GM10847 (cell line): Measurements from ENCODE around the gene HCN3.

ENCODE experiments used
- POLR2A ChIP-seq: IDR thresholded peaks from 2 replicates; pipeline ENCODE4 v1.6.1; 2011; ENCODE audit not compliant: insufficient read length; ENCODE audit errors: extremely low read depth

The HCN3 gene

DNA sequence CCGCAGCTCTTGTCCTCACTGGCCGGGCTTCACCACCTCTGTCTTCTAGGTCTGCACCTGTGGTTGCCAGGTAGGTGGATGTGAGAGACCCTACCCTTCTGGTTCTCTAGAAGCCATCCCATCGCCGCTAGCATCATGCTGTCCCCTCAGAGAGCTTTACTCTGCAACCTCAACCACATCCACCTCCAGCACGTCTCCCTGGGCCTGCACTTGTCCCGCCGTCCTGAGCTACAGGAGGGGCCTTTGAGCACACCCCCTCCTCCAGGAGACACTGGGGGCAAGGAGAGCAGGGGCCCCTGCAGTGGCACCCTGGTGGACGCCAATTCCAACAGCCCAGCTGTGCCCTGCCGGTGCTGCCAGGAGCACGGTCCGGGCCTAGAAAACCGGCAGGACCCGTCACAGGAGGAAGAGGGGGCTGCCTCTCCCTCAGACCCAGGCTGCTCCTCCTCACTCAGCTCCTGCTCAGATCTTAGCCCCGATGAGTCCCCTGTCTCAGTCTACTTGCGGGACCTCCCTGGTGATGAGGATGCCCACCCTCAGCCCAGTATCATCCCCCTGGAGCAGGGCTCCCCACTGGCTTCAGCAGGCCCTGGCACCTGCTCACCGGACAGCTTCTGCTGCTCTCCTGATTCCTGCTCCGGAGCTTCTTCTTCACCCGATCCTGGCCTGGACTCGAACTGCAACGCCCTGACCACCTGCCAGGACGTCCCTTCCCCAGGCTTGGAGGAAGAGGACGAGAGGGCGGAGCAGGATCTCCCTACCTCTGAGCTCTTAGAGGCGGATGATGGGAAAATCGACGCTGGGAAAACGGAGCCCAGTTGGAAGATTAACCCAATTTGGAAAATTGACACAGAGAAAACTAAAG, 44.6 kb downstream of the HCN3 start:
- no peak for TF ChIP-seq POLR2A

DNA sequence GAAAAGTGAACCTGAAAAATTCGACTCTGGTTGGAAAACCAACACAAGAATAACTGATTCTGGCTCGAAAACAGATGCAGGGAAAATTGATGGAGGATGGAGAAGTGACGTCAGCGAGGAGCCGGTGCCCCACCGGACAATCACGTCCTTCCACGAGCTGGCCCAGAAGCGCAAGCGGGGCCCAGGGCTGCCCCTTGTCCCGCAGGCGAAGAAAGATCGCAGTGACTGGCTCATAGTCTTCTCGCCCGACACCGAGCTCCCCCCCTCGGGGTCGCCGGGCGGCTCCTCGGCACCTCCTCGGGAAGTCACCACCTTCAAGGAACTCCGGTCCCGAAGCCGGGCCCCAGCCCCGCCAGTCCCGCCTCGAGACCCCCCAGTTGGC, 45.3 kb downstream of the HCN3 start:
- TF ChIP-seq POLR2A, result no peak

DNA sequence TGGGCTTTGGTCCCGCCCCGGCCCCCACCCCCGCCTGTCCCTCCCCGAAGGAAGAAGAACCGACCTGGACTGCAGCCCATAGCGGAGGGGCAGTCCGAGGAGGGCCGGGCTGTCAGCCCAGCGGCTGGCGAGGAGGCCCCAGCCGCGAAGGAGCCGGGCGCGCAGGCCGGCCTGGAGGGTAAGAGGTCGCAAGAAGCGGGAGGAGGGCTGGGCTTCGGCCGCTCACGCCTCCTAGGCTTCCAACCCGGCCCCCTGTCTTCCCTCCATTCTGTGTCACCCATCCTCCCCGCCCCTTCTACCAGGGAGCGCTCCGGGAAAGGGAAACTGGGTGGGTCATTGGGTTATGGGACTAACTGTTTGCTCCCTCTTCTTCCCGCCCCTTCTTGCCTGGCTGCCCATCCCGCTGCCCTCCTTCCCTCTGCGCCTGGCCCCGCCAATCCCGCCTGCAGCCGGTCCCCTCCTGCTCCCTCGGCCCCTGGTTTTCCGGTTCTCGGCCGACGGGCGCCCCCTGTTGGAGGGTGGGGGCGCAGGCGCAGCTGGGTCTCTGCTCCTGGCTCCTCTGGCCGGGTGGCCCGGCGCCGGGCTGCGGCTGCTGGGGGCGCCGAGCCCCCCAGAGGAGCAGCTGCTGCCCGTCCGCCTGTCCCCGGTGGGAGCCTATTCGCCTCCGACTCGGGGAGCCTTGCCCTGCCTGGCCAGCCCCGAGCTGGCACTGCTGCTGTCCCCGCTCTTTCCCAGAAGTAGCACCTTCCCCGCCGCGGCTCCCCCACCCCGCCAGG, 45.9 kb downstream of the HCN3 start:
- no peak for TF ChIP-seq POLR2A

DNA sequence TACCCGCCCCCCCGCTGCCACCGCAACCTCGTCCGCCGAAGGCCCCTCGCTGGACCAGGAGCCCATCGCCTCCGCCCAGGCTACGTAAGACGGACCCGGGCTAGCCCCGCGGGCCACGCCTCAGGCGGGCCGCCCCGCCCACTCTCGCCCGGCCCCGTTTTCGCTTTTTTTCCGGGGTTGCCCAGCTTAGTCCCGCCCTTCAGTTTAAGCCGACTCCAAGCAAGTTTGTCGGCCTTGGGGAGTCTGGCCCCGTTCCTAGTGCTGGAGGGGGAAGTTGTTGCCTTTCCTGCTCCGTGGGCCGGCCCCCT, 46.4 kb downstream of the HCN3 start:
- no peak for TF ChIP-seq POLR2A

DNA sequence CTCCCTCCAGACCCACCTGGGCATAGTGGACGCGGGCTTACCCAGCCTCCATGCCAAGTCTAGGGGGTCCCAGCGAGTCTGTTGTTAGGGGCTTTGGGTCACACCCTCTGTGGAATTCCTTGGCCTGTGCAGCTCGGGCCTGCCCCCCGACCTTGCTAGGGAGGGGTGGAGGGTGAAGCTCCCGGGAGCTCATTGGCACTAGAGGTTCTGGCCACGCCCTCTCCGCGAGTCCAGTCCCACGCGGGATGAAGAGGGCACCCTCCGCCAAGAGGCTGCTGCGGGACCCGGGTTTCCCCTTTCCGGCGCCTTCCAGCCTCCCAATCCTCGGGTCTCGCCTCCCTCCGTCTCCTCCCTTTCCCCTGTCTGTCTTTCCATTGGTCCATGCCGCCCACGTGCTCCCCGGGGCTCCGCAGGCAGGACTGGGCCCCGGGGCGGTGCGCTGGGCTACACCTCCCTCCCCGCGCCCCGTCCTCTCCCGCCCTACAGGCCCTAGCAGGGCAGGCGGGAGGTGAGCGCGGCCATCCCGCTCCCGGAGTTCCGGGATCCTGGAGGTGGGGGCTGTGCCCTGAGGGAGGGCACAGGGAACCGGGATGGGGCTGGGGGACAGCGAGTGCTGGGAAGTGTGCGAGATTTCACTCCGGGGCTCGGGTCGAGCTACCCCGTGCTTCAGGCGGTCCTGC, 46.9 kb downstream of the HCN3 start:
- peak; percentile 63 for TF ChIP-seq POLR2A

DNA sequence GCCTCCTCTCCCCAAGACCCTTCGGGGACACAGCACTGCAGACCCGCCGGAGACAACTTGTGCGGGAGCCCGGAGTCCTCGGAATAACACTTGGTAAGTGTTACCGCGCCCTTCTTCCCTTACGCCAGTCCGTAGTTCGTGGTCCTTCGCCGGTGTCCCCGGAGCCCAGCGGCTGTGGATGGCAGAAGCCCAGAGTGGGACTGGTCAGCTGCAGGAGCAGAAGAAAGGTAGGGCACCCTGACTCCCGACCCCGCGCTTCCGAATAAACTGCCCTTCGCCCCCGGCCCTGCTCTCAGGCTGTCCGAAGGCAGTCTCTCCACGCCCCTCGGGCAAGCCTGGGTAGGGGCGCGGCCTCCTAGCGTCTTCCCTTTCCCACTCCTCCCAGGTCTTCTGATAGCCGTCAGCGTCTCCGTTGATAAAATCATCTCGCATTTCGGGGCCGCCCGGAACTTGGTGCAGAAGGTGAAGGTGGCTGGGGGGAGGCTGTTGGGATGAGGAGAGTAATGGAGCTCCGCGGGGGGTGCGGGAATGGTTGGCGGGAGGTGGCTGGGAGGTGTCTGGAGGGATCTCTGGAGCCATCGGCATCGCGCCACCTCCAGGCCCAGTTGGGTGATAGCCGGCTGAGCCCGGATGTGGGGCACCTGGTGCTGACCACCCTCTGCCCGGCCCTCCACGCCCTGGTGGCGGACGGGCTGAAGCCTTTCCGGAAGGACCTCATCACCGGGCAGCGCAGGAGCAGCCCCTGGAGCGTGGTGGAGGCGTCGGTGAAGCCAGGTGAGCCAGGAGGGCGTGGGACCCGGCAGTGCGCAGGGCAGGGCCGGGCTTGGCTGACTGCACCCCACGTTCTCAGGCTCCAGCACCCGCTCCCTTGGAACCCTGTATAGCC, 47.7 kb downstream of the HCN3 start:
- TF ChIP-seq POLR2A, result no peak

DNA sequence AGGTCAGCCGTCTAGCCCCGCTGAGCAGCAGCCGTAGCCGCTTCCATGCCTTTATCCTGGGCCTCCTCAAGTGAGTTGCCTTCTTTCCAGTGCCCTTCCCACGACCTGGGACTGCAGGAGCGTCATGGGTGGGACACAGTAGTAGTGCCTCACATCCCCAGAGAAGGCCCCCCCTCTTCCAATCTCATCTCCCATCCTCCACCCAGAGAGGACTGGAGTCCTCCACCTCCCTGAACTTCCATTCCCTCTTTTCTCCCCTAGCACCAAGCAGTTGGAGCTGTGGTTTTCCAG, 48.3 kb downstream of the HCN3 start:
- no peak for TF ChIP-seq POLR2A

DNA sequence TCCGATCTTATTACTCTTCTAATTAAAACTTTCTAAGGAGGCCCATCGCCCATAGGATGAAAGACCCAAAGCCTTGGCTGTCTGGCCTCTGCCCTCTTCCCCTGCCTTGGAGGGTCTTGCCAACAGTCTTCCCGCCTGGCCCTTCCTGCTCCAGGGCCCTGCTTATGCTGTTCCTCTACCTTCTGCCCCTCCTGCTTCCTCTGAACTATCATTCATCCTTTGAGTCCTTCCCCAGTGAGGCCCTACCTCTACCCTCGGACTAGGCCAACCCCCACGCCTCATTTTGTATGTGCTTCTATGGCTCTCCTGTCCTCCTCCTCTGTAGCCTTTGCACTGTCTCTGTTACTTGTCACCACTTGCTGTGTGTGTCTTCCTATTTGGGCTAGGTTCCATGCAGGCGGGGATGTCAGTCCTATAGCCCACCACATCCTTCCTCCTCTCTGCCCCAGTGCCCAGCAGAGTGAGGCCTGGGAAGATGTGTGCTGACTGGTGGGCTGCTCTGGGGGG, 48.8 kb downstream of the HCN3 start:
- TF ChIP-seq POLR2A, result no peak

DNA sequence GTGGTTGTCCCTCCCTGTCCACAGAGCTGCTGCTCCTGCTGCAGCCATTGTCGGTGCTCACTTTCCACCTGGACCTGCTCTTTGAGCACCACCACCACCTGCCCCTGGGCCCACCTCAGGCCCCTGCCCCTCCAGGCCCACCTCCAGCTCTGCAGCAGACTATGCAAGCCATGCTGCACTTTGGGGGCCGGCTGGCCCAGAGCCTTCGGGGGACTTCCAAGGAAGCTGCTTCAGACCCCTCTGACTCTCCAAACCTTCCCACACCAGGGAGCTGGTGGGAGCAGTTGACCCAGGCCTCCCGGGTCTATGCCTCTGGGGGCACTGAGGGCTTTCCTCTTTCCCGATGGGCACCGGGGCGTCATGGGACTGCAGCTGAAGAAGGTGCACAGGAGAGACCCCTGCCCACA, 49.4 kb downstream of the HCN3 start:
- no peak for TF ChIP-seq POLR2A

DNA sequence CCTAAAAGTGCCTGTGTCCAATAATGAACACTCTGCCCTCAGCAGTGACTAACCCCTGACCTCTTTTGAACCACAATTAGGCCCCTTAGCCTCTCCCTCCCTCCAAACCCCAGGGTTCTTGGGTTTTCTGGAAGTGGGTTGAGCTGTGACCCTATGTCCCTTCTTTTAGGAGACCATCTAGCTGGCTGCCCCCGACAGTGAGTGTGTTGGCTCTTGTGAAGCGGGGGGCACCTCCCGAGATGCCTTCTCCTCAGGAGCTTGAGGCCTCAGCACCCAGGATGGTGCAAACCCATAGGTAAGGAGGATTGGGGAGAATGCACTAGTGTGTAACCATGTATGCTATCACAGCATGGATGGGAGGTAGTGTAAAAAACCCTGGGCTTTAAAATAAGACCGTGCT, 50.7 kb downstream of the HCN3 start:
- no peak for TF ChIP-seq POLR2A

DNA sequence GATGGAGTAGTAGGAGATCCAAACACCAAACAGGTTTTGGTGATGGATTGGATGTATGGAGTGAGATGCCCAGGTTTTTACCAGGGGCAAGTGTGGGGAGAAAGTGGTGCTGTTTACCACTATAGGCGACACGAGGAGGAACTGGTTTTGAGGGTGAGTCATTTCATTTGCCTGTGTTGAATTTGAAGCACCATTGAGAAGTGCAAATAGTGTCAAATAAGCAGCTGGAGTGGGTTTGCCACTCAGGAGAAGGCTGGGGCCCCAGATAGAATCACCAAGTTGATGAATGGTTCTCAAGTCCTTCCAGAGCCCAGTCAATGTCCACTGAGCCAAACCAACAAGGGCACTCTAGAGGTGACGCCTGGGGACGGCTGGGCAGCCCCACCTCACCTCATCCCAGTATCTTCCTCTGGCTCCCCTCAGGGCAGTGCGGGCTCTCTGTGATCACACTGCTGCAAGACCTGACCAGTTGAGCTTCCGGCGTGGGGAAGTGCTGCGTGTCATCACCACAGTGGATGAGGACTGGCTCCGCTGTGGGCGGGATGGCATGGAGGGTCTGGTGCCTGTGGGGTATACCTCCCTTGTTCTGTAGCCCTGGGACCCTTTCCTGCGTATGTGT, 52.8 kb downstream of the HCN3 start:
- TF ChIP-seq POLR2A, result no peak

DNA sequence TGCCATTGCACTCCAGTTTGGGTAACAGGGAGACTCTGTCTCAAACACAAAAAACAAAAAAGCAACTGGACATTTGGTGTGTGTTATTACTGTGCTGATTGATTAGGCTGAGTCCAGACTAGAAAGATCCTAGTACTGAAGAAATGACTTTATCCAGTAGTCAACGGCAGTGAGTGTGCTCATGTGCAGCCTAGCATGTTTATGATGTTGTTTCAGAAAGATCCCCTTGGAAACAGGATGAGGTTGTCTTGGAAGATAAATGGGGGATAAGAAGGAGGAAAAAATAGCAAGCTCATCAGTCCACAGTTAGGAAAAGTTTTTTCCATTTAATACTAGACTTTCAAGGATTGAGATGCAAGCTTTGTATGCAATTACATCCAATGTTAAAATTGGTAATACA, 57.7 kb downstream of the HCN3 start:
- no peak for TF ChIP-seq POLR2A
